Measurements from ENCODE around the gene GP1BA.

- TF ChIP-seq TCF7L2 (IDR thresholded peaks at IDR 0.05; ENCODE audit: borderline replicate concordance, low read depth, low read length) (no peak), ZNF488 (tag by site-specific recombination; IDR thresholded peaks at IDR 0.05) (no peak)
- TF ChIP-seq, protein P1, sequence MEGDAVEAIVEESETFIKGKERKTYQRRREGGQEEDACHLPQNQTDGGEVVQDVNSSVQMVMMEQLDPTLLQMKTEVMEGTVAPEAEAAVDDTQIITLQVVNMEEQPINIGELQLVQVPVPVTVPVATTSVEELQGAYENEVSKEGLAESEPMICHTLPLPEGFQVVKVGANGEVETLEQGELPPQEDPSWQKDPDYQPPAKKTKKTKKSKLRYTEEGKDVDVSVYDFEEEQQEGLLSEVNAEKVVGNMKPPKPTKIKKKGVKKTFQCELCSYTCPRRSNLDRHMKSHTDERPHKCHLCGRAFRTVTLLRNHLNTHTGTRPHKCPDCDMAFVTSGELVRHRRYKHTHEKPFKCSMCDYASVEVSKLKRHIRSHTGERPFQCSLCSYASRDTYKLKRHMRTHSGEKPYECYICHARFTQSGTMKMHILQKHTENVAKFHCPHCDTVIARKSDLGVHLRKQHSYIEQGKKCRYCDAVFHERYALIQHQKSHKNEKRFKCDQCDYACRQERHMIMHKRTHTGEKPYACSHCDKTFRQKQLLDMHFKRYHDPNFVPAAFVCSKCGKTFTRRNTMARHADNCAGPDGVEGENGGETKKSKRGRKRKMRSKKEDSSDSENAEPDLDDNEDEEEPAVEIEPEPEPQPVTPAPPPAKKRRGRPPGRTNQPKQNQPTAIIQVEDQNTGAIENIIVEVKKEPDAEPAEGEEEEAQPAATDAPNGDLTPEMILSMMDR (tag by site-specific recombination; IDR thresholded peaks at IDR 0.05) = no peak
Measured at GRCh38 chr17:4972752-4973151, 40.7 kb downstream of the GP1BA start.

All from HEK293 (cell line).